Activated CD4-positive, alpha-beta T cell treated with anti-CD3 and anti-CD28 coated beads, Interleukin-2, amount 10 ng/mL, durations not matched to agents 7 days and 5 days (primary cell): ENCODE results near the gene CCDC169. TPM values are rescaled to one million over a fixed set of nuclear protein-coding genes. Genes with fewer than 3 reads are reported as not detected.
"Not testable (repeated sequence)": the region's sequence is repeated elsewhere in the genome, so short reads cannot be mapped to it uniquely, and the experiment has no call there.

Experiments
- CTCF ChIA-PET: fragments of 350-600 bp; sonication (Branson Sonifier 250); formaldehyde crosslinking; loops from one replicate; lab custom pipeline; 2021; ENCODE audit warnings: antibody characterized with exemption; lab: Charles Lee
- POLR2A ChIA-PET: fragments of 350-600 bp; sonication (Branson Sonifier 250); formaldehyde crosslinking; loops from one replicate; lab custom pipeline; 2021; ENCODE audit warnings: antibody characterized with exemption; lab: Charles Lee
- DNase-seq: peaks from one replicate; pipeline ENCODE4 v3.0.0-alpha.2; 2020
- H3K27ac Mint-ChIP-seq: one replicate; pipeline ENCODE4 v1.8.0; 2021; ENCODE audit warnings: mild to moderate bottlenecking, moderate library complexity, mixed read lengths
- H3K27me3 Mint-ChIP-seq: one replicate; pipeline ENCODE4 v1.8.0; 2021; ENCODE audit warnings: mixed read lengths
- H3K36me3 Mint-ChIP-seq: one replicate; pipeline ENCODE4 v1.8.0; 2021; ENCODE audit warnings: low read depth, mixed read lengths
- H3K4me1 Mint-ChIP-seq: one replicate; pipeline ENCODE4 v1.8.0; 2021; ENCODE audit warnings: mixed read lengths
- H3K4me3 Mint-ChIP-seq: one replicate; pipeline ENCODE4 v1.8.0; 2021; ENCODE audit warnings: mild to moderate bottlenecking, moderate library complexity, mixed read lengths
- H3K9me3 Mint-ChIP-seq: one replicate; pipeline ENCODE4 v1.8.0; 2021; ENCODE audit warnings: mixed read lengths
- total RNA-seq, 2 experiments: library from RNA; stranded (reverse); gene quantifications; one replicate each; pipeline ENCODE4 v1.2.3, GENCODE V29; 2021

The CCDC169 gene
- total RNA-seq, 2 experiments from 2014 or later: 0.17 TPM; not detected in 1

DNA sequence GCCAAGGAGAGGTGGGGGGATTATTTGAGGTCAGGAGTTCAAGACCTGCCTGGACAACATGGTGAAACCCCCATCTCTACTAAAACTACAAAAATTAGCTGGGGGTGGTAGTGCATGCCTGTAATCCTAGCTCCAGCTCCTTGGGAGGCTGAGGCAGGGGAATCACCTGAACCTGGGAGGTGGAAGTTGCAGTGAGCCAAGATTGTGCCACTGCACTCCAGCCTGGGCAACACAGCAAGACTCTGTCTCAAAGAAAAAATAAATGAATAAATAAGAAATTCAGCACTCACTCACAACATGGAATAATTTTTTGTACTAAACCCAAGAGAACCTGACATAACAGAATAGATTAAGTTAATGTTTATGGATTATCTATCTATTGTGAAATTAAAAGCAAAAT lies 34.6 kb upstream of the CCDC169 start:
- H3K9me3 Mint-ChIP-seq, H3K27me3 Mint-ChIP-seq, POLR2A ChIA-PET, H3K4me3 Mint-ChIP-seq, DNase-seq, H3K27ac Mint-ChIP-seq: not testable (repeated sequence)
- Mint-ChIP-seq H3K36me3 (peaks cover 34% of the 10 kb centered on the region), H3K4me1 (peaks cover 27% of the 10 kb centered on the region)
- CTCF ChIA-PET: interaction anchor here (1.1 kb wide), 1 partner anchor 14 kb away, joined by 3 read pairs; no protein-coding TSS in a partner anchor

DNA sequence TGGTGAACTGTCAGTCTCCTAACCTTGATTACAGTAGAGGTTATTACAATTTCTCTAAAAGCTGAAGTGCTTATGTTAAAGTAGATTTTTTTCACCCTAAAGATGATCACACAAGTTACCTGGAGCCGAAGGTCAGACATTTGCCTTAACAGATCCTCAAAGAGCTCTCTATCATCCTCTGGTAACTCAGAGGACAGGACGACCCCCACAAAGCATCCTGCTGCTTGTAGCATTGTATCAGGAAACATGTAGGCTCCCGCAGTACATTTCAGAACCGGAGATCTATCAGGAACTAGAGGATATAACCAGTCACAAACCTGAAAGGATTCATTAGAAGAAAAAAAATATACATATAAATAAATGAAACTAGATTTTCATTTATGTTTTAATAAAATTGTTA lies 33.7 kb upstream of the CCDC169 start:
- Mint-ChIP-seq H3K27ac (no peak overlapping the region), H3K9me3 (no peaks in the 10 kb centered on the region), H3K36me3 (peaks cover 35% of the 10 kb centered on the region), H3K27me3 (no peaks in the 10 kb centered on the region), H3K4me1 (peaks cover 18% of the 10 kb centered on the region), H3K4me3 (no peak overlapping the region)
- DNase-seq: no peak
- ChIA-PET POLR2A (no interaction called here), CTCF (interaction anchor here (1.1 to 1.3 kb wide), 2 partner anchors 9 to 16 kb away, joined by 3 read pairs; no protein-coding TSS in a partner anchor)

DNA sequence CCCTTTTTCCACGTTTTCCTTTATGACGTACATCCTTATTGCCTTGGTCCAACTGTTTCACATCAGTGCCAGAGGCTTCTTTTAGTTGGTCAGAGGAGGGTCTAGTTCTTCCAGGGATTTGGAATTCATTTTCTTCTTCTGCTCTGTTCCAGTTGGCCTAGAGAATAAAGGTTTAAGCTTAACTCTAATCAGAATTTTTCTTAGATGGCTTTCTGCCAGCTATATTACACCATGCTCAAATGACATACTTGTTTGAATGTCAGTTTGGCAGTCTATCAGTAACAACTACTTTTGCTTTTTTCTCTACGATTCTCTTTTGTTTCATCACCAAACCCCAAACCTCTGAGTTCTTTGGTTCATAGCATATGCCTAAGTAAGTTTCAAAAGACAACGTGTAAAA lies 31.7 kb upstream of the CCDC169 start:
- no peak overlapping the region for H3K27ac Mint-ChIP-seq
- CTCF ChIA-PET: interaction anchor here (1.2 kb wide), 1 partner anchor 496 kb away, joined by 3 read pairs; no protein-coding TSS in a partner anchor
- H3K27me3 Mint-ChIP-seq: no peaks in the 10 kb centered on the region
- H3K9me3 Mint-ChIP-seq: no peaks in the 10 kb centered on the region
- no peak for DNase-seq
- H3K4me1 Mint-ChIP-seq: peaks cover 13% of the 10 kb centered on the region
- POLR2A ChIA-PET: no interaction called here
- H3K4me3 Mint-ChIP-seq: no peak overlapping the region
- H3K36me3 Mint-ChIP-seq: peaks cover 41% of the 10 kb centered on the region

DNA sequence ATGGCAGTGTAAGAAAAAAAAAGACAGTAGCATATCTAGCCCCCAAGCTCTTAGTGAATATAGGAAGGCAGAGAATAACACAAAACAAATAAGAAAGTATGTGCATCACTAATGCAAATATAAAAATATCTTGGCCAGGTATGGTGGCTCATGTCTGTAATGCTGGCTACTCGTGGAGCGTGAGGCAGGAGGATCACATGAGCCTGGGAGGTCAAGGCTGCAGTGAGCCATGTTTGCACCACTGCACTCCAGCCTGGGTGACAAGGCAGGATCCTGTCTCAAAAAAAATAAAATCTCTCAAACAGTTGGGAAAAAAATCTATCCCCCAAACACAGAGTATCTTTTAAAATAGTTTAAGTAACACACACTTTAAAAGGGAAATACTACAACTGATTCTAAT lies 31.2 kb upstream of the CCDC169 start:
- ChIA-PET CTCF (no interaction called here), POLR2A (no interaction called here)
- Mint-ChIP-seq H3K4me3 (no peak overlapping the region), H3K4me1 (peaks cover 10% of the 10 kb centered on the region), H3K36me3 (peaks cover 40% of the 10 kb centered on the region), H3K27me3 (no peaks in the 10 kb centered on the region), H3K9me3 (no peaks in the 10 kb centered on the region), H3K27ac (no peak overlapping the region)
- DNase-seq: no peak

DNA sequence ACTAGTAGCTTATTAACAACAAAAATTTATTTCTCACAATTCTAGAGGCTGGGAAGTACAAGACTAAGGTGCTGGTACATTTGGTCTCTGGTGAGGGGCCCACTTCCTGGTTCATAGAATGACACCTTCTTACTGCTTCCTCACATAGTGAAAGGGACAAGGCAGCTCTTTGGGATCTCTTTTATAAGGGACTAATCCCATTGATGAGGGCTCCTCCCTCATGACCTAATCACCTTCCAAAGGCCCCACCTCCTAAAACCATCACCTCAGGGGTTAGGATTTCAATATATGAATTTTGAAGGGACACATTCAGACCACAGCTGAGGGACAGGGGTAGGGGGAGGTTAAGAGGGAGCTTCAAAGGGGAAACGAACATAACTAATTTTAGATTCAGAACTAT lies 28.3 kb upstream of the CCDC169 start:
- POLR2A ChIA-PET: interaction anchor here (0.7 kb wide), 1 partner anchor 11 kb away, joined by 5 read pairs; no protein-coding TSS in a partner anchor
- Mint-ChIP-seq H3K4me3 (no peak overlapping the region), H3K36me3 (peaks cover 35% of the 10 kb centered on the region), H3K4me1 (peaks cover 5% of the 10 kb centered on the region), H3K27me3 (no peaks in the 10 kb centered on the region), H3K9me3 (no peaks in the 10 kb centered on the region), H3K27ac (no peak overlapping the region)
- no peak for DNase-seq
- CTCF ChIA-PET: interaction anchor here (0.7 kb wide), 1 partner anchor 17 kb away, joined by 3 read pairs; no protein-coding TSS in a partner anchor

DNA sequence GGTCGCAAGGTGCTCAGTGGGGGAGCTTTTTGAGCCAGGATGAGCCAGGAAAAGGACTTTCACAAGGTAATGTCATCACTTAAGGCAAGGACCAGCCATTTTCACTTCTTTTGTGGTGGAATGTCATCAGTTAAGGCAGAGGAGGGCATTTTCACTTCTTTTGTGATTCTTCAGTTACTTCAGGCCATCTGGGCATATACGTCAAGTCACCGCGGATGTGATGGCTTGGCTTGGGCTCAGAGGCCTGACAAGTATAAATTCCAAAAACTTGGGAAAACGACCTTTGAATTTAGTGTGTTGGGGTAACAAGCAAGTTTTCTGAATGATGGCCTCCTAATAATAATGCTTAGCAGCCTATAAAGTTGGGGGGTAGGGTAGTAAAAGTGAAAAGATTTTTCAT lies 27.3 kb upstream of the CCDC169 start:
- H3K36me3 Mint-ChIP-seq: peaks cover 29% of the 10 kb centered on the region
- DNase-seq, H3K9me3 Mint-ChIP-seq, CTCF ChIA-PET, H3K27me3 Mint-ChIP-seq, H3K27ac Mint-ChIP-seq, POLR2A ChIA-PET, H3K4me1 Mint-ChIP-seq, H3K4me3 Mint-ChIP-seq: not testable (repeated sequence)

DNA sequence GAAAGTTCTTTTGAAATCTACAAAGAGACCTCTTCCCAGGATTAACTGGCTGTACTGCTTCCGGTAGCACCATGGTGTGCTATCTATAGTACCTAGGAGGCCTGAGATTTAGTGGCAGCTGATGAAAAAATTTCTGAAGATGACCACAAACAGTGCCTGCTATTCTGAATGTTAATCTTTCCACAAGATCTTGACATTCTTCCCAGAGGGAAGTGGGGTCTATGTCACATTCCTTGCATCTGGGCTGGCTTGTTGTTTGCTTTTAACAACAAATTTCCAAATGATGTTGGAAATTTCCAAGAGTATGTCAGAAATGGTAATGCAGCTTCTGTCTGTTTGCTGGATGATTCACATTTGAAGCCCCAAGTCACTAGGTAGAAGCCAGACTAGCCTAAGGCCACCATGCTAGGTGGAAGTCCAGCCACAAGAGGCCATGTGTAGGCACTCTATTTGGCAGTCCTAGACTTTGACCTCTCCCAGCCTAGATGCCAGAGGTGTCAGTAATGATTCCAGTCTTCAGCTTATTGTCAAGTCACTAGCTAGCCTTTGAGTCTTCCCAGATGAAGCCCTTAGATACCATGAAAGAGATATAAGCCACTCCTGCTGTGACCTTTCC lies 26.4 kb upstream of the CCDC169 start:
- no peak for DNase-seq
- H3K27ac Mint-ChIP-seq: no peak overlapping the region
- no peaks in the 10 kb centered on the region for H3K27me3 Mint-ChIP-seq
- H3K4me3 Mint-ChIP-seq: no peak overlapping the region
- peaks cover 5% of the 10 kb centered on the region for H3K4me1 Mint-ChIP-seq
- CTCF ChIA-PET: no interaction called here
- H3K36me3 Mint-ChIP-seq: peaks cover 25% of the 10 kb centered on the region
- H3K9me3 Mint-ChIP-seq: no peaks in the 10 kb centered on the region
- POLR2A ChIA-PET: no interaction called here

DNA sequence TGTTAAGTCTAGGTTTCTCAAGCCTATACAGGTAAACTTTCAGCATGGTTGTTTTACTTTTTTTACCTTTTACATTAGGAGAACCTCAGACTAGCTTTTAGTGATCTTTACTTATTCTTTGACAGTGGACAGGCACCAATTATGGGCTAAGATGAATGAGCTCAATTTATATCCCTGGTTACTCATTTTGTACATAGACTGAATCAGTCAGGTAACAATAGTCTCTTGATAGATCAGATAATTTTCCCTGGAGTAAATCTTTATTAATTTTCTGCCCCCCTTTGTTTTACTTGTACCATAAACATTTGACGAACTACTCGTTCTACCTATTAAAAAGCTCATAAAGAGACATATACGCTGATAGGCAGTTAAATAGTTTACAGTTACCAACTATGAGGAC lies 25.8 kb upstream of the CCDC169 start:
- Mint-ChIP-seq H3K27ac (no peak overlapping the region), H3K4me1 (peaks cover 5% of the 10 kb centered on the region), H3K36me3 (peaks cover 20% of the 10 kb centered on the region), H3K9me3 (no peaks in the 10 kb centered on the region), H3K27me3 (no peaks in the 10 kb centered on the region), H3K4me3 (no peak overlapping the region)
- ChIA-PET POLR2A (no interaction called here), CTCF (no interaction called here)
- no peak for DNase-seq

DNA sequence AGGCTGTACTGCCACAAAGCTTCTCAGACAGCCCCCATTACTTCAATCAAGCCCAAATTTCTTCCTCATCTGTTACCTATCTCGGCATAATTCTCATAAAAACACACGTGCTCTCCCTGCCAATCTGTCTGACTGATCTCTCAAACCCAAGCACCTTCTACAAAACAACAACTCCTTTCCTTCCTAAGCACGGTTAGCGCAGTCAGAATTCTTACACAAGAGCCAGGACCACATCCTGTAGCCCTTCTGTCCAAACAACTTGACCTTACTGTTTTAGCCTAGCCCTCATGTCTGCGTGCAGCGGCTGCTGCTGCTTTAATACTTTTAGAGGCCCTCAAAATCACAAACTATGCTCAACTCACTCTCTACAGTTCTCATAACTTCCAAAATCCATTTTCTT lies 22.2 kb upstream of the CCDC169 start:
- H3K27ac Mint-ChIP-seq, H3K36me3 Mint-ChIP-seq, DNase-seq, POLR2A ChIA-PET, H3K27me3 Mint-ChIP-seq, H3K9me3 Mint-ChIP-seq, H3K4me1 Mint-ChIP-seq, CTCF ChIA-PET, H3K4me3 Mint-ChIP-seq: not testable (repeated sequence)

DNA sequence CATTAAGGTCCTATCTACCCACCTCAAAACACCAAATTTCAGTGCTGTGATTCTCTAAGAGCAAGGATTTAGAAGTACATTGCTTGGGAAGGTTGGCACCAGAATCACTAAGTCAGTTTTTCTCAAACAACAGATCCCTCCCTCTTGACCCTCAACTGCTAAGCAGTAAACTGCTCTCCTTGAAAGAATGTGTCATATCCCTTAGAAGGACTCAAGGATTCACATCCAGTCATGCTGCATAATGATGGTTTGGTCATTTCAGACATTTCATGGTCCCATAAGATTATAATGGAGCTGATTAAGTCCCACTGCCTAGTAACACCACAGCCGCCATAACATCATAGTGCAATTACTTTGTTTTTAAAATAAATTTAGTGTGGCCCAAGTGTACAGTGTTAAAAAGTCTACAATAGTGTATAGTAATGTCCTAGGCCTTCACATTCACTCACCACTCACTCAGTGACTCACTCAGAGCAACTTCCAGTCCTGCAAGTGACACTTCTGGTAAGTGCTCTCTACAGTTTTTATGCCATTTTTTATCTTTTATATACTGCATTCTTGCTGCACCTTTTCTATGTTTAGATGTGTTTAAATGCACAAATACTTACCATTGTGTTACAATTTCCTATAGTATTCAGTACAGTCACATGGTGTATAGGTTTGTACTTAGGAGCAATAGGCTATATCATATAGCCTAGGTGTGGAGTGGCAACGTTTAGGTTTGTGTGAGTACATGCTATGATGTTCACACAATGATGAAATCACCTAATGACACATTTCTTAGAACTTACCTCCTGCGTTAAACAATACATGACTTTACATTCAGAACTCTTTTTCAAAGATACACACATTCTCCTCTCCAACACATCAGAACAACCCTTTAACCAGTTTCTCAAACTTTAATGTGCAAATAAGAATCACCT lies 15.7 kb upstream of the CCDC169 start:
- ChIA-PET CTCF (interaction anchor here (1.2 kb wide), 1 partner anchor 15 kb away, joined by 3 read pairs; the partner anchor contains the start of gene CCDC169), POLR2A (no interaction called here)
- H3K27ac Mint-ChIP-seq: no peak overlapping the region
- no peaks in the 10 kb centered on the region for H3K27me3 Mint-ChIP-seq
- H3K9me3 Mint-ChIP-seq: no peaks in the 10 kb centered on the region
- no peak for DNase-seq
- H3K4me1 Mint-ChIP-seq: no peaks in the 10 kb centered on the region
- peaks cover 15% of the 10 kb centered on the region for H3K36me3 Mint-ChIP-seq
- H3K4me3 Mint-ChIP-seq: no peak overlapping the region

DNA sequence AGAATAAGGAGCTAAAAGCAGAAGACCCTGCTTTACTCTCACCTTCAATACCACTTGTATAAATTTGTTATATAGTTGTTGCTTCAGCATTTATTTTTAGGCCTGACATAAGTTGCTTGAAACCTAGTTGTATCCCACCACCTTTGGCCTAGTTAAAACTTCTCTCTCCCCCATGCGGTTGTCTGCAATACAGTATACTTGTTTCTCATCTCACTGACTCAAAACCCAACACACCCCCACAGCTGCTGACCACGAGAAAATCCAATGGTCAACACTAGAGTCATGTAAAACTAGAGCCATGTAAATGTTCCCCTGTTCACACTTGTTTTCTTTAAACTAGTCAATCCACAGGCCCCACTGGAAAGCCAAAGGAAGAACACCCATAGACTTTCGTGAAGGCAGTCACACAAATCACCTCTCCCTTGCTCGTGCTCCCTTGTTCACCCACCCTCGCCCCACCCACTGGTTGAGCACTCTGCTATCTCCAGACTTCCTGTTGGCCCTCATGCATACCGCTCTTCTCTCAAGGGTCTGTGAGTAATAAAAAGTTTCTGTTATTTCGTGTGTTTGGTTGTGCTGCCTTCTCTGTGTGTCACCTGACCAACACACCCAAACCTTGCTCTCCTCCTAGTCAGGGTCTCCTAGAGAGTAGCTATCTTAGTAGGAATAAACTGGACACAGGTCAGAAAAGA lies 12.9 kb upstream of the CCDC169 start:
- no peak overlapping the region for H3K4me3 Mint-ChIP-seq
- H3K27ac Mint-ChIP-seq: no peak overlapping the region
- H3K27me3 Mint-ChIP-seq: no peaks in the 10 kb centered on the region
- ChIA-PET CTCF (interaction anchor here (0.5 kb wide), 1 partner anchor 689 kb away, joined by 4 read pairs; no protein-coding TSS in a partner anchor), POLR2A (no interaction called here)
- DNase-seq: no peak
- no peaks in the 10 kb centered on the region for H3K9me3 Mint-ChIP-seq
- peaks cover 18% of the 10 kb centered on the region for H3K36me3 Mint-ChIP-seq
- no peaks in the 10 kb centered on the region for H3K4me1 Mint-ChIP-seq

DNA sequence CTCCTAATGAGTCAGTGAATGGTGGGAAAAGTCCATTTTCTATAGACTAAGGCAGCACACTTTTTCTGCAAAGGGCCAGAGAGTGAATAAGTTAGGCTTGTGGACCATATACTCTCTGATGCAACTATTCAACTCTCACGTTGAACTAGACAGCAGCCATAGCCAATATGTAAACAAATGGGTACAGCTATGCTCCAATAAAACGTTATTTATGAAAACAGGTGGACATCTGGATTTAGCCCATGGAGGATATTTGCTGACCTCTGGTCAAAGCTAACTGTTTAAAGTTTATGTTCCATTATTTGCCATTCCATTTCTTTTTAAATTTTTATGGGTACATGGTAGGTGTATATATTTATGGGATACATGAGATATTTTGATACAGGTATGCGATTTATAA lies 4.7 kb upstream of the CCDC169 start:
- POLR2A ChIA-PET: no interaction called here

More for the DNA sequence above, 4.7 kb upstream of the CCDC169 start:
- no peak for DNase-seq
- H3K4me3 Mint-ChIP-seq: no peak overlapping the region
- H3K9me3 Mint-ChIP-seq: no peaks in the 10 kb centered on the region
- H3K36me3 Mint-ChIP-seq: peaks cover 13% of the 10 kb centered on the region
- CTCF ChIA-PET: no interaction called here
- peaks cover 17% of the 10 kb centered on the region for H3K27me3 Mint-ChIP-seq
- no peak overlapping the region for H3K27ac Mint-ChIP-seq
- peaks cover 8% of the 10 kb centered on the region for H3K4me1 Mint-ChIP-seq
